Immature natural killer cell (primary cell): ENCODE data around the gene NR4A1. TPM values are rescaled to one million over a fixed set of nuclear protein-coding genes. Genes with fewer than 3 reads are reported as not detected.
A peak's percentile ranks its signal among the peaks of the same experiment; 100 is the strongest.

ENCODE experiments used
- DNase-seq, 3 donors: peaks; one replicate each; pipeline ENCODE4 v3.0.0; 2022; ENCODE audit warnings: mixed read lengths in 1 of 3
- H3K27ac Mint-ChIP-seq, 6 donors: one replicate each; pipeline ENCODE4 v1.8.0; 2020; ENCODE audit warnings: mixed read lengths in 6 of 6, mild to moderate bottlenecking in 5 of 6, inconsistent platforms in 4 of 6, moderate library complexity in 3 of 6
- H3K27me3 Mint-ChIP-seq, 3 donors: one replicate each; pipeline ENCODE4 v1.8.0; 2020 to 2021; ENCODE audit warnings: low read depth in 3 of 3, mild to moderate bottlenecking in 3 of 3, mixed read lengths in 3 of 3, moderate library complexity in 3 of 3, inconsistent platforms in 1 of 3
- H3K36me3 Mint-ChIP-seq, 3 donors: one replicate each; pipeline ENCODE4 v1.8.0; 2020; ENCODE audit warnings: mixed read lengths in 3 of 3, inconsistent platforms in 2 of 3, mild to moderate bottlenecking in 2 of 3
- H3K4me1 Mint-ChIP-seq, 2 donors: one replicate each; pipeline ENCODE4 v1.8.0; 2020; ENCODE audit warnings: inconsistent platforms in 2 of 2, mild to moderate bottlenecking in 2 of 2, mixed read lengths in 2 of 2, moderate library complexity in 1 of 2
- H3K4me3 Mint-ChIP-seq, 5 donors: one replicate each; pipeline ENCODE4 v1.8.0; 2020; ENCODE audit warnings: mild to moderate bottlenecking in 5 of 5, mixed read lengths in 5 of 5, inconsistent platforms in 3 of 5, moderate library complexity in 3 of 5
- H3K9me3 Mint-ChIP-seq, 6 donors: one replicate each; pipeline ENCODE4 v1.8.0; 2020; ENCODE audit warnings: mild to moderate bottlenecking in 6 of 6, mixed read lengths in 6 of 6, inconsistent platforms in 4 of 6, moderate library complexity in 3 of 6
- polyA plus RNA-seq, 3 donors: library from polyadenylated mRNA; unstranded; fragments of 300-500 nt; fragmentation: Illumina TruSeq; gene quantifications; one replicate each; pipeline ENCODE4 v1.2.3, GENCODE V29; 2021

The NR4A1 gene
- polyA plus RNA-seq, 3 donors from 2014 or later: 0.83 to 2.1 (median 1.3) TPM

DNA sequence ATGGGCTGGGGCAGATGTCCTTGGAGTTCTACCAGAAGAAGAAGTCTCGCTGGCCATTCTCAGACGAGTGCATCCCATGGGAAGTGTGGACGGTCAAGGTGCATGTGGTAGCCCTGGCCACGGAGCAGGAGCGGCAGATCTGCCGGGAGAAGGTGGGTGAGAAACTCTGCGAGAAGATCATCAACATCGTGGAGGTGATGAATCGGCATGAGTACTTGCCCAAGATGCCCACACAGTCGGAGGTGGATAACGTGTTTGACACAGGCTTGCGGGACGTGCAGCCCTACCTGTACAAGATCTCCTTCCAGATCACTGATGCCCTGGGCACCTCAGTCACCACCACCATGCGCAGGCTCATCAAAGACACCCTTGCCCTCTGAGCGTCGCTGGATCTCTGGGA, 25.6 kb downstream of the NR4A1 start:
- DNase-seq: no peak
- Mint-ChIP-seq H3K4me3 (no peak overlapping the region), H3K36me3 (peaks cover 15 to 28% (median 16%) of the 10 kb centered on the region in 3 donors), H3K27me3 (peaks cover 0 to 3% (median 1%) of the 10 kb centered on the region in 3 donors), H3K9me3 (no peaks in the 10 kb centered on the region), H3K27ac (peak overlapping the region in 1 of 6 donors; percentile 23), H3K4me1 (peaks cover 15 to 18% of the 10 kb centered on the region in 2 donors)

DNA sequence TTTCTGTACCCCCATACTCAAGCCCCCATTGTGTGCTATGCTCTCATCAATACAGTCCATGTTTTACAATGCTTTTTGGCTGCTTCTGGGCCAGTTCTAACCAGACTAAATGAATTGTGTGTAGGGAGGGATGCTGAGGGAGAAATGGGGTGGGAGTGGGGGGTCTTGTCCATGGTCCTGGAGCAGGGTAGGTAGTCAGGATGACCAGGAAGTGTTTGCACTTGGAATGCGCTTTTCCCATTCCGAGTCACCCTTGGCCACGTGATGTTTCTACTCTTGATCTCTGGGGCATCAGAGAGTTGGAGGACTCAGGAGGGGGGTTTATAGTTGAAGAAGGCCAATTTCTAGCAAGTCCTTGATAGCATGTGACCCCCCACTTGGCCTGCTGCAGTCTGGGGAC, 27.0 kb downstream of the NR4A1 start:
- peak overlapping the region in 1 of 6 donors; percentile 30 for H3K27ac Mint-ChIP-seq
- no peak for DNase-seq
- H3K4me1 Mint-ChIP-seq: peaks cover 6% of the 10 kb centered on the region in 2 donors
- peaks cover 13 to 24% (median 15%) of the 10 kb centered on the region in 3 donors for H3K36me3 Mint-ChIP-seq
- H3K4me3 Mint-ChIP-seq: no peak overlapping the region
- H3K9me3 Mint-ChIP-seq: no peaks in the 10 kb centered on the region
- H3K27me3 Mint-ChIP-seq: peaks cover under 1 to 1% (median 1%) of the 10 kb centered on the region in 3 donors

DNA sequence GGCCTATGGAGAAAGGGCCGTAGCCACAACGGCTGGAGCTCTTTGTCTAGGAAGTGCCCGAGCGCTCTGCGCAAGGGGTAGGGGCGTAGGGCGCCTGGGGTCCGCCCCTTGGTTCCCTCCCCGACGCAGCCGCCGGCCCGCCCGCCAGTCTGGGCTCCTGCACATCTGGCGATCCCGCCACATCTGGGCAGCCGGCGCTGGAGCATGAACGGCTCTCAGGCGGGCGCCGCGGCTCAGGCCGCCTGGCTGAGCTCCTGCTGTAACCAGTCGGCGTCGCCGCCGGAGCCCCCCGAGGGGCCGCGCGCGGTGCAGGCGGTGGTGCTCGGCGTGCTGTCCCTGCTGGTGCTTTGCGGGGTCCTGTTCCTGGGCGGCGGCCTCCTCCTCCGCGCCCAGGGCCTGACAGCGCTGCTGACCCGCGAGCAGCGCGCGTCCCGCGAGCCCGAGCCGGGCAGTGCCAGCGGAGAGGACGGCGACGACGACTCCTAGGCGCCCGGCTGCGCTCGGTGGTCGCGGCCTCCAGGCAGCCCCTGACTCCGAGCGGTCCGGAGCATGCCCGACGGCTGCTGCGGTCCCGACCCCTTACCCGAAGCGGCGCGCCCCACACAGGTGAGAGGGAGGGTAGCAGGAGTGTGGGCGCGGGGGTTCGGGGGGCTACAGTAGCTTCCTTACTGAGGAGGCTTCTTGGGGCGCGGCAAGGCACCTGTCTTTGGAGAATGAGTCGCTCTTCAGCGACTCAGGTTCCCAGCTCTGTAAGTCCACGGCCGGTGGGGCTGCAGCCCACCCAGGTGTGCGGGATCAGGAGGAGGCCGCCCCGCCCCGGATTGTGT, 28.5 kb downstream of the NR4A1 start, which contains the start of gene SMIM41:
SMIM41 (plus strand) TSS at position 129 of the 827 bp plus-strand sequence; CDS start at position 205, 76 bp downstream.
- Mint-ChIP-seq H3K27me3 (peaks cover 0 to 2% (median 2%) of the 10 kb centered on the region in 3 donors), H3K36me3 (peaks cover 7 to 18% (median 12%) of the 10 kb centered on the region in 3 donors), H3K9me3 (no peaks in the 10 kb centered on the region), H3K4me3 (no peak within 1 kb of the TSS), H3K4me1 (peaks cover 0 to 2% of the 10 kb centered on the region in 2 donors), H3K27ac (peak within 1 kb of the TSS in 1 of 6 donors; percentile 9)
- DNase-seq: no peak

GRCh38 chr12:52080403-52081251, 29.4 kb downstream of the NR4A1 start:
- H3K4me1 Mint-ChIP-seq: no peaks in the 10 kb centered on the region
- no peaks in the 10 kb centered on the region for H3K9me3 Mint-ChIP-seq
- DNase-seq: no peak
- H3K4me3 Mint-ChIP-seq: no peak overlapping the region
- H3K36me3 Mint-ChIP-seq: peaks cover 7 to 13% (median 12%) of the 10 kb centered on the region in 3 donors
- peaks cover 0 to 2% (median 2%) of the 10 kb centered on the region in 3 donors for H3K27me3 Mint-ChIP-seq
- peak overlapping the region in 1 of 6 donors; percentile 7 for H3K27ac Mint-ChIP-seq

DNA sequence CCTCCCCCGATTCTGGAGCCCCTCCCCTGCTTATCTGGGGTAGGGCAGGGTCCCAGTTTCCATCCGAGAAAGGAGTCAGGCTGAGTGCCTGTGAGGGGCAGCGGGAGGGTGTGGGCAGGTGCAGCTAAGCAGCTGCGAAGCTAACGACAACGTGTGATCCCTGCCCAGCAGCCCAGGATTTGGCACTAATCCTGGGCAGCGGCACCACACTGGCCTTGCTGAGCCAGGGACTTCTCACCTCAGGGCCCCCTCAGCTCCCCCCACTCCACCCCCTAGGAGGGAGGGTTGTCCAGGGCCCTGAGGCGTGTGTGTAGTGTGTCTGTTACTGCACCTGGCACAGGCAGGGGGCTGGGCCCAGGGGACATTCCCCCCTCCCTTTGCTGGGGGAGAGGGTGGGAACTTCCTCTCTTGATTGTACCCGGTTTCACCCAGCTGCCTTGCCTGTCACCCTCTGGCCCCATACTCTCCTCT, 30.1 kb downstream of the NR4A1 start:
- Mint-ChIP-seq H3K36me3 (peaks cover 7 to 13% (median 8%) of the 10 kb centered on the region in 3 donors), H3K4me3 (no peak overlapping the region), H3K27ac (peak overlapping the region in 1 of 6 donors; percentile 7), H3K27me3 (peaks cover 0 to 2% (median 2%) of the 10 kb centered on the region in 3 donors), H3K4me1 (no peaks in the 10 kb centered on the region), H3K9me3 (no peaks in the 10 kb centered on the region)
- DNase-seq: no peak

DNA sequence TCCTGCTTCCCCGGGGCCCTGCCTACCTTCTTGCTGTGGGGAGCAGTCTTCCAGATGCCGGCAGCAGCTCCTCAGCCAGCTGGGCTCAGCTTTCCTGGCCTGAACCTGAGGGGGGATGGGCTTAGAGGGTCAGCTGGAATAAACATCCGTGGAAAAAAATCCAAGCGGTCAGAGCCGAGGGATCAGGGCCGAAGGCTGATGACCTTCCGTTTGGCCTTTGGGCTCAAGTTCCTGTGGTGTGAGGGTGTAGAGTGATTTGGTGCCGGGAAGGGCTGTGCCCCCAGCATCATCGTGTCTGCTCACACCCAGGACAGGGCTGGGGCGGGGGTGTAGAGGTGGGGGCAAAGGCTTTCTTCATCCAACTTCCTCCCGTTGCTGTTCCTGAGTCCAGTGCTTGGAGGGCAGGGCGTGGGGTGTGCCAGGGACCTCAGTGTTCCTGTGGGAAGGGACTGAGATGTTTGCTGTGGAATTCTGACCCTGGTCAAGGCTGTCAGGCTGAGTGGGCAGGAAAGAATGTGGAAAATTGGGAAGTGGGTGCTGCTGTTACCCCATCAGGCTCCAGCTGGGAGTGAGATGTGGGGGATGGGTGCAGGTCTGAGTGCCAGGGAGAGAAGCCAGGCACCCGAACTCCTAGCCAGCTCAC, 30.9 kb downstream of the NR4A1 start:
- no peak overlapping the region for H3K27ac Mint-ChIP-seq
- H3K9me3 Mint-ChIP-seq: no peaks in the 10 kb centered on the region
- H3K36me3 Mint-ChIP-seq: peaks cover 5 to 6% (median 6%) of the 10 kb centered on the region in 3 donors
- no peaks in the 10 kb centered on the region for H3K4me1 Mint-ChIP-seq
- H3K27me3 Mint-ChIP-seq: peaks cover 0 to 4% (median 4%) of the 10 kb centered on the region in 3 donors
- no peak overlapping the region for H3K4me3 Mint-ChIP-seq
- DNase-seq: no peak

DNA sequence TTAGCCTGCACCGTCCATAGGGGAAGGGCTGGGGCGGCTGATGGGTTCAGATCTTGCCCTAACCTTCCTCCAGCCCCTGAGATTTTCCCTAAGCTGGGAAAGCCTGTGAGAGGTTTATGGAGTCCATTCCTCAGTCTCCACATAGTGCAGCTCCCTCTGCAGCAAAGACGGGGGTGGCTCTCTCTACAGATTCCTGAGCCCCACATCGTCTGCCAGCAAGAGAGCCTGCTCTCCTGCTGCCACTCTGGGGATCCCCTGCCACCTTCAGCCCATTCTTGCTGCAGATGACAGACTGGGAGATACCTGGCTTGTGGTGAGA, 31.4 kb downstream of the NR4A1 start:
- H3K27me3 Mint-ChIP-seq: peaks cover 0 to 4% (median 4%) of the 10 kb centered on the region in 3 donors
- no peak overlapping the region for H3K4me3 Mint-ChIP-seq
- no peak overlapping the region for H3K27ac Mint-ChIP-seq
- H3K4me1 Mint-ChIP-seq: no peaks in the 10 kb centered on the region
- peaks cover 5 to 7% (median 5%) of the 10 kb centered on the region in 3 donors for H3K36me3 Mint-ChIP-seq
- DNase-seq: no peak
- no peaks in the 10 kb centered on the region for H3K9me3 Mint-ChIP-seq

DNA sequence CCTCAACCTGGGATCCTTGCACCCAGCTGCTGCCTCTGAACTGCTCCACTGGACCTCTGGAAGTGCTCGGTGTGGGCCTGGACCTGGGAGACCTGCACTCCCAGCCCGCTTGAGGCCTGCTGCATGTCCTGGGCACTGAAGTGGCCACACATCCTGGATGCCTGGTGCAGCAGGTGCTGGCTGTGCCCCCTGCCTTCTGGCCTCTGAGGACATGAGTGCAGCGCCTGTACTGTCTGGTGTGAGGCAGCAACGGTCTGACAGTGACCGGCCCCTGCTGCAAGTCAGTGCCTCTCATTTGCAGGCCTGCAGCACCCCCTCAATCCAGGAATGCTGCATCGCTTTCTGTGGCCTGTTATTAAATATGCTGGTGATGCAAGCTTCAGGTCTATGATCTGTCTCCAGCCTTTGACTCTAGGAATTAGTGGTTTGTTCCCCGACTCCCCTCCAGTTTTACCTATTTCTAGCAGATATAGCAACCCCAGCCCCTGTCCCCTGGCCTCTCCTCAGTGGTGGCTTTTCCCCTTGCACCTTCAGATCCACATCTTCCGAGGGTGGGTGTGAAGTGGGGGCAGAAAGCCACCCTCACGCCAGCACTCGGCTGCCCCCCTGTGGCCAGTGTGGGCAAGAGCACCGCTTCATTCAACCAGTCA, 31.9 kb downstream of the NR4A1 start:
- no peaks in the 10 kb centered on the region for H3K9me3 Mint-ChIP-seq
- DNase-seq: peak; percentile 61 to 64 (median 62)
- H3K4me3 Mint-ChIP-seq: no peak overlapping the region
- H3K36me3 Mint-ChIP-seq: peaks cover under 1 to 3% (median under 1%) of the 10 kb centered on the region in 3 donors
- H3K27me3 Mint-ChIP-seq: peaks cover 0 to 4% (median 4%) of the 10 kb centered on the region in 3 donors
- peak overlapping the region in 2 of 6 donors; percentile 10 to 79 for H3K27ac Mint-ChIP-seq
- no peaks in the 10 kb centered on the region for H3K4me1 Mint-ChIP-seq

- Mint-ChIP-seq H3K27ac (no peak overlapping the region), H3K4me3 (no peak overlapping the region), H3K27me3 (peaks cover 0 to 5% (median 4%) of the 10 kb centered on the region in 3 donors), H3K9me3 (no peaks in the 10 kb centered on the region), H3K4me1 (no peaks in the 10 kb centered on the region), H3K36me3 (peaks cover 0 to 3% (median 0%) of the 10 kb centered on the region in 3 donors)
- DNase-seq: no peak
Observed at GRCh38 chr12:52083638-52083996, 32.4 kb downstream of the NR4A1 start.

- peaks cover 0 to 3% (median 0%) of the 10 kb centered on the region in 3 donors for H3K36me3 Mint-ChIP-seq
- H3K9me3 Mint-ChIP-seq: no peaks in the 10 kb centered on the region
- peaks cover under 1 to 8% (median 4%) of the 10 kb centered on the region in 3 donors for H3K27me3 Mint-ChIP-seq
- H3K4me1 Mint-ChIP-seq: no peaks in the 10 kb centered on the region
- no peak overlapping the region for H3K27ac Mint-ChIP-seq
- no peak for DNase-seq
- no peak overlapping the region for H3K4me3 Mint-ChIP-seq
Observed at GRCh38 chr12:52084491-52085231, 33.4 kb downstream of the NR4A1 start.

GRCh38 chr12:52085682-52086180, 34.5 kb downstream of the NR4A1 start:
- no peak for DNase-seq

GRCh38 chr12:52086366-52086765, 35.1 kb downstream of the NR4A1 start:
- H3K27me3 Mint-ChIP-seq: peaks cover 5 to 11% (median 8%) of the 10 kb centered on the region in 3 donors
- no peaks in the 10 kb centered on the region for H3K9me3 Mint-ChIP-seq
- H3K36me3 Mint-ChIP-seq: peaks cover 0 to 3% (median 0%) of the 10 kb centered on the region in 3 donors
- DNase-seq: no peak
- no peak overlapping the region for H3K27ac Mint-ChIP-seq
- no peak overlapping the region for H3K4me3 Mint-ChIP-seq
- no peaks in the 10 kb centered on the region for H3K4me1 Mint-ChIP-seq

More at GRCh38 chr12:52085682-52086180, 34.5 kb downstream of the NR4A1 start:
- Mint-ChIP-seq H3K27ac (no peak overlapping the region), H3K4me1 (no peaks in the 10 kb centered on the region), H3K4me3 (no peak overlapping the region), H3K9me3 (no peaks in the 10 kb centered on the region), H3K36me3 (peaks cover 0 to 3% (median 0%) of the 10 kb centered on the region in 3 donors), H3K27me3 (peaks cover 2 to 10% (median 8%) of the 10 kb centered on the region in 3 donors)
